ENCODE measurements around the gene CBLB.

GRCh38 chr3:105846809-105847208 is 22.0 kb downstream of the CBLB start:
- TF ChIP-seq REST (IDR thresholded peaks at IDR 0.05; ENCODE audit: insufficient read depth in 1 of 2, low read depth in 2 of 2, low read length in 2 of 2): no peak
- no peak for TF ChIP-seq POLR2AphosphoS5 (IDR thresholded peaks at IDR 0.05; ENCODE audit: low read depth, low read length)
